CD4-positive, alpha-beta T cell treated with Interleukin-10 for 1 hour (primary cell): ENCODE results near the gene MMP7.

ENCODE experiments used
- DNase-seq: peaks from one replicate; pipeline ENCODE4 v3.0.0-alpha.2; 2020

MMP7 gene, protein sequence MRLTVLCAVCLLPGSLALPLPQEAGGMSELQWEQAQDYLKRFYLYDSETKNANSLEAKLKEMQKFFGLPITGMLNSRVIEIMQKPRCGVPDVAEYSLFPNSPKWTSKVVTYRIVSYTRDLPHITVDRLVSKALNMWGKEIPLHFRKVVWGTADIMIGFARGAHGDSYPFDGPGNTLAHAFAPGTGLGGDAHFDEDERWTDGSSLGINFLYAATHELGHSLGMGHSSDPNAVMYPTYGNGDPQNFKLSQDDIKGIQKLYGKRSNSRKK

DNA sequence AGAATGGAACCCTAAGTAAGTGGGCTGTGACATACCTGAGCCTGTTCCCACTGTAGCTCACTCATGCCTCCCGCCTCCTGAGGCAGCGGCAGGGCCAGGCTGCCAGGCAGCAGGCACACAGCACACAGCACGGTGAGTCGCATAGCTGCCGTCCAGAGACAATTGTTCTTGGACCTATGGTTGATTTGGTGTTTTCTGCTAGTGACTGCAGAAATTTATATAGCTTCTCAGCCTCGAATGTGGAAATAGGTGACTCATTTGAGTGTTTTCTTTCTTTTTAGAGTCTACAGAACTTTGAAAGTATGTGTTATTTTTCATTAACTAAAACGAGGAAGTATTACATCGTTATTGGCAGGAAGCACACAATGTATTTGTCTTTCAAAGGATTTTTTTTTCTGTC, at the start of gene MMP7:
TSS of gene MMP7 (minus strand) at position 190 of the 400 bp plus-strand sequence. CDS start at position 143, 47 bp downstream.
- no peak for DNase-seq

DNA sequence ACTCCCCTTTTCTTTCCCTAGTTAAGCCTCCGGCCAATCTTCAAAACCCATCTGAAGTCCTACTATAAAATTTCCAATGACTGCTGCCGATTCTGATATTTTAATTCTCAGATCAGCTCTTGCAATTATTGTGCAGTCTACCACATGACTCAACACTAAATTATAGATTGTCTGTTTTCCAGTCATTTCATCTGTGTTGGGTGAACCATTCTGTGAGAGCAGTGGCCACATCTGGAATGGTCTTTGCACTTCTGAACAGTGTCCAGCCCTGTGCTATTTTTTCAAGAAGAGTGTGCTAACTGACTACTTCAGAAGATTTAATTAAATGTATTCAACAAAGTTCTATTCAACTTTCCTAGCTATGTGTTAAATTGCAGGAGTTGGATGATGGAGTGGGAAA, 47.2 kb upstream of the MMP7 start:
- no peak for DNase-seq

DNA sequence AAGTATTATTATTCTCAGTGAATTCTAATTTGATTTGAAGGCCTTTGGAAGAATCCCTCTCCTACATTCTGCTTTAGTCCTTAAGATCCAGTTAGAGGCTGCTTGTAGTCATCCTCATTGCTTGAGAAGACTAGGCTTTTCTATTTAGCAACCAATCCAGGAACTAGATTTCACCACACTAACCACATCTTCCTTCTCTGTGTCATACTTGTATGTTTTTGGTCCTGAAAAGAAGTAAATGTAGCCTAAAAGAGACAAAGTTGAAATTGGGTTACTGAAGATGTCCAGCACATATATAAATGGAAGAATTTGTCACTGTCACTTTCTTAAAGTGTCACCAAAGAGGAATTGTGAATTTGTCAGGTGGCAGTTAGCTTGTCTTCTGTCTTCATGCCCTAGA, 46.6 kb upstream of the MMP7 start:
- peak; percentile 20 for DNase-seq

DNA sequence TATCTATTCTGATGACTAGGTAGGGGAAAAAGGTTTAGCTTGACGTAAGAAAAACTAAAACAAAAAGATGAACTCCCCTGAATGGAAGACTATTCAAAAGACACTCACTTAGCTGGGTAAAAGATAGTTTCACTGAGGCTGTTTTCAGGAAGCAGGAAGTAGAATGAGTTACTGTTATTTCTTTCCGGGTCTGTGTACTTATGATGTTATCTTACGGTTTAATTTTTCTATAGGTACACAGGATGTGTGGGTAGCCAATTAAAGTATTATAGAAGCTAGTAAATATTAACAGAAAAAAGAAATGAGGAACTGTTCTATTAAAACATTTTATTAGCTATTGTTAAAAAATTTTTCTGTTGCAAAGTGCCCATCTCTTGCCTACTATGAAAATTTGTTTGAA, 45.8 kb upstream of the MMP7 start:
- peak; percentile 4 for DNase-seq

DNA sequence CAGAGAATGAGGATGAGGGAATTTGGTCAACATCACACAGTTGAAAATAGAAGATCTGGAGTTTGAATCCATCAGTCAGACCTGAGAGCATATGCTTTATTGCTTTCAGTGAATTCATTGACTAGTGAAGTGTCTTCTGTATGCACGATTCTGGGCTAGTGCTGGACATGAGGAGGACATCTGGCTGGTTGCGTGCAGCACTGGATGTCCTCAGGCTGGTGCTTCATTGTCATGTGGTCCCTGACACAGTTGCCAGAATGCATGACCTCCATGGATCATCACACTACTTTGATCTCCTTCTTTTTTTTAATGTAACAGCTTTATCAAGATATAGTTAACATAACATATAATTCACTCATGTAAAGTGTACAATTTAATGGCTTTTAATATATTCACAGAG, 44.5 kb upstream of the MMP7 start:
- no peak for DNase-seq

DNA sequence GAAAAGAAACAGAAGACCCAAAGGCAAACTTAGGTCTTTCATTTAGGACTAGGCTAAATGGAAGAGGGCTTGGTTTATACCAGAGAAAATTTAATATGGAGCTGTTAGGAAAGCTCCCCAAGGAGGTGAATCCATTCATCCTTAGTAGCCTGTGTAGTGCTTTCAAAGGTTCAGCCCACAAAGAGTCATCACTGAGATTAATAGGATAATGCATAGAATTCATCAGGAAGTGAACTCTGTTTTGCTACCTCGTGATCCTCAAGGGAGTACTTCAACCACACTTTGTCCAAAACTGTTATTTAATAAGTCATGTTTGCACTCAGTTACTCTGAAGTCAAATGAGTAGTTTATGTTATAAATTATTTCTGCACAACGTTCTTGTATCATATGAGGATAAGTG, 43.3 kb upstream of the MMP7 start:
- no peak for DNase-seq

DNA sequence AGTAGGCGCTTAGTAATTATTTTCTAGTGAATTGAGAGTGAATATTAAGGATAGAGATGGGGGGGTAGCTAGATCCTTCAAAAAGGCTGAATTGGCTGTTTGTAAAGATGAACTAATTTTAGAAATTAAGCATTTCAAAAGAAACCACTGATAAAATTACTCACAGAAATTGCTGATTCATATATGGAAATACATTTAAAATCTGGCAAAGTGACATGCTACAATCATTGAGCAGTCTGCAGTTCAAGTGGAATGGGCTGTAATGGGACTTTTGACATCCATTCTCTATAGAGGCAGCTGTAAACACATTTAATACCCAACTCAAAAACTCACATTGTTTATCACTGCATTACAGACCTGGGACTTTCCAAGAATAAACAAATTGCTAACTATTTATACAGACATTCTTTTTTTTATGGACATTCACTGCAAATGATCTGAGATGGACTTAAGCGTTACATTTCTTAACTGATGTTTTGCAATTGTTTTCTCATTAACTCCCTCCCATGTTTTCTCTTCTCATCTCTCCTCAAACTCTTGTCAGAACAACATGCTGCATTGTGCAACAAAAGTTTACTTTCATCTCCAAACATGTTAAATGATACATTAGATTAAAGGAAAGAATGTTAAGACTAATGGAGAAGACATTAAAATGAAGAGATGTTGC, 42.1 kb upstream of the MMP7 start:
- DNase-seq, result no peak

DNA sequence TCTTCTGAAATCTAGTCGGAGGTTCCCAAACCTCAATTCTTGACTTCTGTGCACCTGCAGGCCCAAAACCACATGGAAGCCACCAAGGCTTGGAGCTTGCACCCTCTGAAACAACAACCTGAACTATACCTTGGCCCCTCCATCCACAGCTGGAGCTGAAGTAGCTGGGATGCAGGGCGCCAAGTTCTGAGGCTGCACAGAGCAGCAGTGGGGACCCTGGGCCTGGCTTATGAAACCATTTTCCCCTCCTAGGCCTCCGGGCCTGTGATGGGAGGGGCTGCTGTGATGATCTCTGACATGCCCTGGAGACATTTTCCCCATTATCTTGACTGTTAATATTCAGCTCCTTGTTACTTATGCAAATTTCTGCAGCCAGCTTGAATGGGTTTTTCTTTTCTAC, 38.3 kb upstream of the MMP7 start:
- no peak for DNase-seq

DNA sequence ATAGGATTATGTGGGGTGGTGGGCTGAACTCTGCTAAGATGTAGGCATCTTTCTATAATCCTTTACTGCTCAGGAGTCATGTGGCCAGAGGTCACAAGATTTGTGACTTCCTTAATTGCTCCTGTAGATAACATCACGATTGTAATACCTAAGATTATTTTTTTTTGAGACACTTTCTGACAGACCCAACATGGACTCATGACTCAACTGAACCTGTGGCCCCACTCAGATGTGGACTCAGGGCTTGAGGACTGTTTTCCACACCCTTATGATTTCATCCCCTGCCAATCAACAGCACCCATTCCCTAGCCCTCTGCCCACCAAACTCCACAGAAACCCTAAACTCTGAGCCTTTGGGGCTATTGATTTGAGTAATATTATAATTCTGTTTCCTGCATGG, 35.6 kb upstream of the MMP7 start:
- DNase-seq, result no peak

DNA sequence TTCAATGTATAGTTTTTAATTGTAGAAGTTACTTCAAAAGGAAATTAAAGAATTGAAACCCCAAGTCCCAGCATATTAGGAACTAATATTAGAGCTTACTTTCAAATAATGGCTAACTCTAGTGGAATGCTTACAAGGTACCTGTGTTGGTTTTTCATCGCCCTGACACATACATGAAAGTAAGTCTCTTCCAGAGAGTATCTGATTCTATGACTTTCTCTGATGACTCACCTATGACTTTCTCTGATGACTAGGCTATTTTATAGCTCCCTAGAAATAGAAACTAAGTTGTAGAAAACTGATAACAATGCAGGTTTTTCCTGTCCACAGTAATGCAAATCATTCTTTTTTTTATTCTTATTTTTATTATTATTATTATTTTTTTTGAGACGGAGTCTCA, 33.6 kb upstream of the MMP7 start:
- DNase-seq, result no peak

DNA sequence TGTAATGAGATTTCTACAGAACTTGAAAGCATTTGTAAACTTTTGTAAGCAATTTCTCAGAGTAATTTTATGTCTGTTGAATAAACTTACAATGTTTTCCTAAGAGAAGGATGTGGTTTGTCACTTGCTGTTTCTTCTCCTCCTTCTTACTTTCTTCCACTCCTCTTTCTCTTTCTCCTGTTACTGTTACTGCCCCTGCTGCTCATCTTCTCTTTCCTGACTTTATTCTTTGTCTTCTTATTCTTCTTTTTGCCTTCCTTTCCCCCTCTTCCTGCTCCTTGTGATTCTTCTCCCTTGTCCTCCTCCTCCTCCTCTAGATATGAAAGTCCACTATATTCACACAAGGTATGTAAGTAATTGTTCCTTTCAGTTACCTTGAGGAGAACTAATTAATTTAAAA, 31.1 kb upstream of the MMP7 start:
- DNase-seq, result no peak

DNA sequence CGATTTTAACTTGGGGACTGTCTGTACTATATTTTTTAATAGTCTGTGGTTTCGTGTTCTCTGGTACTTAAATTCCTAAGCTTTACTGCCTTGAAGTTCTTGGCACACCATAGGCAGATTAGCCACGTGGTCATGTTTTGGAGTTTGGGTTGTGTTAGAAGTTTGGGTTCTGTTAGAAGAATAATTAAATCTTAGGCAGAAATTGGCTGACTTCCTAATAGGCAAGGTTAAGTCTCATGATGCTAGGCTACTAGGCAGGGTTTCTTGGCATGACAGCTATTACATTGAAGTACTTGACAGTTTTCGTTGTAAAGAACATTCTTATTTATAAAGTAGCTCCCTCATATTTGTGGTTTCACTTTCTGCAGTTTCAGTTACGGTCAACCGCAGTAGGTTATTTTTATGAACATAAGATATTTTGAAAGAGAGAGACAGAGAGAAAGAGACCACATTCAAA, 30.0 kb upstream of the MMP7 start:
- DNase-seq, result peak; percentile 34

DNA sequence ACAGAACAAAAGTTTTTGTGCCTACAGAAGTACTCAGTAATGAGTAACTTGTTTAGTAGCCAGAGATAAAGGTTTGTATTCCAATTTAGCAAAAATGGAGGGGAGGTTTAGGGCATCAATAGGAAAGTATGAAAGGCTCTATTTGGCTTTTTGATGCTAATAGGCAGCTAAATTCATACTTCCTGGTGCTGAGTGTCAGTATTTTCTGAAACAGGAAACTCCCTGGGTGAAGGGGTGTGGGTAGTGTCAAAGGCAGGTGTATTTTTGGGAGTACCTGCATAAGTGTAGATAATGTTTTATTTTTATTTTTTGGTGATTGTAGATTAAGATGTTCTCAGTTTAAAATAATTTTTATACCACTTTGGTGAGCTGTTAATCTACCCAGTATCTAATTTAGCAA, 29.3 kb upstream of the MMP7 start:
- peak; percentile 30 for DNase-seq

DNA sequence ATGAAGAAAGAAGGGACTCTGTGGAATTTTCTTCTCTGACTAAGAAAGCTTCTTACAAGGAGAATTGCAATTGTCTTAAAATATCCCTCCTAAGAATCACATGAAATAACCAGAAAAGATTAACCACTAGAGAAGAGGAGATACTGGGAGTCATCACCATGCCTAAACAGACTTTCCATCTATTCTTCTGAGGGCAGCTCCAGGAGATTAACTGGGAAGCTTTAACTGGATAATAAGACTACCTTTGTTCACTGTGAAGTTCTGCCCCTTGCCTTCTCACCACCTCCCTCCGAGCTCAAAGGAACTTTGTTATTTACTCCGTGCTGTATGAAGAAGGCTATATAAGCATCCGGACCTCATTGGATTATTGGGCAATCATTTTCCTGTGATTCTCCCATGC, 24.5 kb upstream of the MMP7 start:
- DNase-seq, result no peak

DNA sequence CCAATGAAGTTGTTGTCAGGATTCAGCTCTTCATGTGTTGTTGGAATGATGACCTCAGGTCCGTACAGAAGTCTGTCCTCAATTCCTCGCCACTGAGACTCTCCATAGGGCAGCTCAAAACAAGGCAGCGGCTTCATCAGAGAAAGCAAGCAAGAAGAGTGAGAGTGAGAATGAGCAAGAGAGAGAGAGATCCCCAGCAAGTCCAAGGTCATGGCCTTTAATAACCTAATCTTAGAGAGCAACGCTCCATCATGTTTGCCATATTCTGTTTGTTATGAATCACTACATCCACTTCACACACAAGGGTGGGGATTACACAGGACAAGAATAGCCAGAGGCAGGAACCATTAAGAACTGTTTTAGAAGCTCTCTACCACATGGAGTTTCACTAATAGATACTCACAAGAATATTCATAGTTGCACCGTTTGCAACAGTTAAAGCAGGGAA, 23.3 kb upstream of the MMP7 start:
- no peak for DNase-seq

DNA sequence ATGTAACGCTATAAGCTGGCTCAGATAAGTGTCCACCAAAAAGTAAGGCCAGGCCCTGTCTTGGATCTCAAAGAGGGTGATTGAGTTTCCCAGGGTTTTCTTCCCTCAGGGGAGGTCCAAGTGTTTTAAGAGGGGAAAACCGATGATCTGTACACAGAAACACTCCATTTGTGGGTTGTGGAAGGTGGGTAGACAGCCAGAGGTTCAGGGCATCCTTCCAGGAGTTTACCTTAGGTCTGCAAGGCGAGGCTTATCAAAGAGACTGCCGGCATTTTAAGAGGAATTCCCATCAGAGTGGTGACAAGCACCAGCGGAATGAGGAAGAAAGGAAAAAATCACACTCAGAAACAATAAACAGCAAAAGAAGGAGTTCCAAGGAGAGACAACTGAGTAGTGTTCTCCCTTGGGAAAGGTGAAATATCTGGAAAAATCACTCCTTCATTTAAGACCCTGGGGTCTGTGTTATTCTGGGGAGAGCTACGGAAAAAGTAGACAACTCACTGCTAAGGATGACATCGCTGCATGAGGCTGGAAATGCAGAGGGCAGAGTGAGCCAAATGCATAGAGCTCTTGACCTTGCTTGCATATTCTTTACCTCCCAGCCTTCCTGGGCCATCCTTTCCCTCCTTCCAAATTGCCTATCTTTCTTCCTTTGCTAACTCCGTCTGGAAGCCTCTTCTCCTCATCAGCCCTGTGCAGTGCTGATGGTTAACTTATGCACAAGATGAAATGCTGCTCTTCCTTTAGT, 22.1 kb upstream of the MMP7 start:
- DNase-seq, result no peak

DNA sequence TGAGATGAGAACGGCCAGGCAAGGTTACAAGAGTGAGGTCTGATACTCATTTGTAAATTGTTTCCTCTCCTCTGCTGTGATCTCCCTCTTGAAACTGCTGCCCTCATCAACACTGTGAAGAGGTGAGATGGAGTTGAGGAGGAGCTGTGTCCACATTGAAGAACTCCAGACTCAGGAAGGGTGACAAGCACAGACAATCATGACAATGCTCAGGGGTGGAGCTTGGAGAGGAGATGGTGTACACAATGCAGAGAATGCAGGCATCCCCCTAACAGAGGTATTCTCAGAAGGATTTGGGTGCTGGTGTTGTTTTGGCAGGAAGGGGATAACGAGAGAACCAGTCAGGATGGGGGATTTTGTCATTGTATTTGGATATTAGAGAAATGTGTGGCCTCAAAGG, 21.5 kb upstream of the MMP7 start:
- DNase-seq, result no peak

DNA sequence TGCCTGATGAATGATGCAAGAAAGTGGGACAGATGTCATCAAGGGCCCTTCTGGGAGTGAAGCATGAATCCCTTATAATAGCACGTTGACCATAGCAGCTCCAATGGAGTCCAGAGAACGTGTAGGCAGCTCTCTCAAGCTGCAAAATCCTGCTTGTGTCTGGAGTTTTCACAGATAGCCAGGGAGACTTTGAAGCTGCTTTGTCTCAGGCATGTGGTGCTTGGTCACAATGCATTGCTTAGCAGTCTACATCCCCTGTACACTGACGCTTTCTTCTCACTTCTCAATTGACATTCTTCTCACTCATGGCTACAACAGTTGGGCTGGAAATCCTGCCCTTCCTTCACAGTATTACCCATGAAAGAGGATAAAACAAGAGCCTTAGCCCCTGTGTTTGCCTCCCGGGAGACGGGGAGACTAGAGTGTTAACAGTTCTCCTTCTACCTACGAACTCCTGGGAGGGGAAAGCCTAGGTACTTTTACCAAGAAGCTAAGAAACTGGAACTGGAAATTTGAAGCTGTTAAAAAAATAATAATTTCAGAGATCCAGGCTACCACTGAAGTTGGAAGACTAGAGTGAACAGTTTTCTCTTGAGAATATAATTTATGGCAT, 20.7 kb upstream of the MMP7 start:
- no peak for DNase-seq

DNA sequence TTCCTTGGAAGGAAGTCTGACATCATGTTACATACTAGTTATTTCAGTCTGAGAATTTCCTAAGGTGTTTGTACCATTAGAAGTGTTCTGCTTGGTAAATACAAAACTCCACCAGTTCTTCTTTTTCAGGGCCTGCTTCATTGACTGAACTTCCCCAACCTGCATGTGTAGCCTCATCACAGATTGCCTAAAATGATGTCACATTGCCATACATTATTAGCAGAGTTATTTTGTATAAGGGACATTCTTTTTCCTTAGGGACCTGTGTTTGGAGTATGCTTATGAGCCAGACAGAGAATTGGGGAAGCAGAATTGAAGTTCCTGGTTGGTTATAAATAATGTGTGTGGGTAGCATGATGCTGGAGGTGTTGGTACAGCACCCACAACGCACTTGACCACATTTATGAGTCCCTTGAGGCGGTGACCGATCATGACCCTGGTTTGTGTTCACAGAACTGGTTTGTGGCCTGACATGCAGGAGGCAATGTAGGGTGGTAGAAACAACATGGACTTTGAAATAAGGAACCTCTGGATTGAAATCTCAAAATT, 16.4 kb upstream of the MMP7 start:
- DNase-seq, result peak; percentile 24

DNA sequence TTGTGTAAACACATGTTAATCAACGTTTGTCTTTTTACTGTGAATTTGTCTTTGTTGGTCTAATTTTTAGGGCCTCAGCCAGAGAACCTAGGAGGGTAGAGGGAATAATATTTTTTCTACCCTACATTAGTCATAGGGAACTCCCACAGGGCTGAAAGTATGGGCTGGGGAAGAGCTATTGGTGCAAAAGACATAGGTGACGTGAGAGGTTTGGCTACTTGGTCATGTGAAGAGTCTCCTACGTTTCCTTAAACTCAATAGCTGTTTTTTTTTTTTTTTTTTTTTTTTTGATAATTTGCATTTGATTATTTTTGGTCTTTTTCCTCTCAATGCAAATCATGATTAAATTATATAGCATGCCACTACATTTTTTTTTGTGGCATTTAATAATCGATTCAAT, 15.9 kb upstream of the MMP7 start:
- DNase-seq, result no peak

DNA sequence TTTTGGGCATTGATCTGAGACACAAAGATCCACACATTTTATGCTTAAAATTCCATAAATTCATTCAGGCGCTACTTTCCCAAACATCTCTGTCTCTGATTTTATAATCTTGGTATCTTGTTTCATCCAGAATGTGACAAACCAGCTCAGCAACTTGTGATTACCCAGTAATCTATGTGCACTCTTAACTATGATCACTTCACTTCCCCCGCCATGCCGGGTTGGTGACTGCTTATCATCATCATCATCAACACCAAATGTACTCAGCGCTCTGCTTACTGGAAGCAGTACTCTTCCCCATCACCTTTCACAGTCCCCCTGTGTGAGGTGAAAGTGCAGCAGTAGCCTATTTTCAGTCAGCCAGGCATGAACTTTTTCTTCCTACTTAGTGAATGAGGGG, 15.2 kb upstream of the MMP7 start:
- no peak for DNase-seq

DNA sequence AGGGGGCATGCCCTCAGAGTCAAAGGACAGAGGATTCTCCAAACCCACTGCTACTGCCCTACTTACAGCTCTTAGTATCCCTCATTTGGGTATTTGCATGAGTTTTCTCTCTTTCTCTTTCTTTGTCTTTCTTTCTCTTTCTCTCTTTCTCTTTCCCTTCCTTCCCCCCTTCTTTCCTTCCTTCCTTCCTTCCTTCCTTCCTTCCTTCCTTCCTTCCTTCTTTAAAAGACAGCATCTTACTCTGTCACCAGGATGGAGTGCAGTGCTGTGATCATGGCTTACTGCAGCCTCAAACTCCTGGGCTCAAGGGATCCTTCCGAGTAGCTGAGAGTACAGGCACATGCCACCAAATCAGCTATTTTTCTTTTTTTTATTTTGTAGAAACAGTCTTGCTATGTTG, 14.0 kb upstream of the MMP7 start:
- DNase-seq, result no peak

DNA sequence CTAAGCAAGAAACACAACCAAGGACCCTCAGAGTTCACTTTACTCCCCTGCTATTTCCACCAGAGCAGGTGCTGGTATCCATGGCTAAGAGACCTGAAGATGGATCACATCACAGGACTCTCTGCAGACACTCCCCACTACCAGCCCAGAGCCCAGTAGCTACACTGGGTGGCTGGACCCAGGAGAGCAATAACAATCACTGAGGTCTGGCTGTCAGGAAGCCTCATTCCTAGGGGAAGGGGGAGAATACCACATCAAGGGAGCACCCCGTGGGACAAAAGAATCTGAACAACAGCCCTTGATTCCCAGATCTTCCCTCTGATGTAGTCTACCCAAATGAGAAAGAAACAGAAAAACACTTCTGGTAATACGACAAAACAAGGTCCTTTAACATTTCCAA, 9.0 kb upstream of the MMP7 start:
- no peak for DNase-seq
